NCI-H2029 (cell line): ENCODE results near the gene AQP6.

Experiments used
- DNase-seq: peaks from one replicate; lab custom pipeline; 2025; lab: John Stamatoyannopoulos, UW

Gene AQP6

GRCh38 chr12:49942921-49943624, 29.7 kb upstream of the AQP6 start:
- DNase-seq: no peak

GRCh38 chr12:49943625-49943960, 29.2 kb upstream of the AQP6 start:
- no peak for DNase-seq

- DNase-seq: no peak
Observed at GRCh38 chr12:49944046-49944445, 28.7 kb upstream of the AQP6 start.

GRCh38 chr12:49944718-49945117, 28.0 kb upstream of the AQP6 start:
- no peak for DNase-seq

GRCh38 chr12:49945394-49946080, 27.2 kb upstream of the AQP6 start:
- DNase-seq: no peak

- no peak for DNase-seq
Observed at GRCh38 chr12:49946086-49946485, 26.7 kb upstream of the AQP6 start.

GRCh38 chr12:49946497-49946896, 26.2 kb upstream of the AQP6 start:
- no peak for DNase-seq

- DNase-seq: no peak
Observed at GRCh38 chr12:49947593-49948226, 25.0 kb upstream of the AQP6 start.

GRCh38 chr12:49948866-49949845, 23.6 kb upstream of the AQP6 start:
- DNase-seq: no peak

- no peak for DNase-seq
Observed at GRCh38 chr12:49949866-49950265, 22.9 kb upstream of the AQP6 start.

GRCh38 chr12:49950273-49951251, 22.2 kb upstream of the AQP6 start, which contains the start of gene AQP2:
Gene AQP2 (plus strand): TSS chr12:49950737. CDS start chr12:49950831, 94 bp downstream.
- no peak for DNase-seq

GRCh38 chr12:49951411-49952240, 21.1 kb upstream of the AQP6 start:
- DNase-seq: no peak

GRCh38 chr12:49952391-49953055, 20.2 kb upstream of the AQP6 start:
- DNase-seq: no peak

- no peak for DNase-seq
Observed at GRCh38 chr12:49953151-49953550, 19.6 kb upstream of the AQP6 start.

- no peak for DNase-seq
Observed at GRCh38 chr12:49953961-49954846, 18.5 kb upstream of the AQP6 start.

- no peak for DNase-seq
Observed at GRCh38 chr12:49954863-49955830, 17.6 kb upstream of the AQP6 start.
